Measurements from ENCODE around the gene ZNF345.

ZNF345 gene

DNA sequence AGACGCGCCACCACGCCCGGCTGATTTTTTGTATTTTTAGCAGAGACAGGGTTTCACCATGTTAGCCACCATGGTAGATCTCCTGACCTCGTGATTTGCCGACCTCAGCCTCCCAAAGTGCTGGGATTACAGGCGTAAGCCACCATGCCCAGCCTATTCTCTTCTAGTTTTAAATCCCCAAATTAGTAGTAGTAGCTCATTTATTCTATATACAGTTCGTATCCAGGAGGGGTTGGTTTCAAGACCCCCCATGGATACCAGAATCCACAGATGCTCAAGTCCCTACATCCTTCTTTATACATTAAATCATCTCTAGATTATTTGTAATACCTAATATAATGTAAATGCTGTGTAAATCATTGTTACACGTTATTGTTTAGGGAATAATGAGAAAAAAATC, 67.4 kb downstream of the ZNF345 start:
- no peak for DNase-seq

All from stimulated activated CD4-positive, alpha-beta T cell treated with anti-CD3 and anti-CD28 coated beads, Interleukin-4, amount 100 ng/mL, for 4 hours (primary cell).